Measurements from ENCODE around the gene DENND1A. TPM values are rescaled to one million over a fixed set of nuclear protein-coding genes. Genes with fewer than 3 reads are reported as not detected.

DENND1A gene
- total RNA-seq, 1 experiment from 2014 or later: 19.7 TPM

DNA sequence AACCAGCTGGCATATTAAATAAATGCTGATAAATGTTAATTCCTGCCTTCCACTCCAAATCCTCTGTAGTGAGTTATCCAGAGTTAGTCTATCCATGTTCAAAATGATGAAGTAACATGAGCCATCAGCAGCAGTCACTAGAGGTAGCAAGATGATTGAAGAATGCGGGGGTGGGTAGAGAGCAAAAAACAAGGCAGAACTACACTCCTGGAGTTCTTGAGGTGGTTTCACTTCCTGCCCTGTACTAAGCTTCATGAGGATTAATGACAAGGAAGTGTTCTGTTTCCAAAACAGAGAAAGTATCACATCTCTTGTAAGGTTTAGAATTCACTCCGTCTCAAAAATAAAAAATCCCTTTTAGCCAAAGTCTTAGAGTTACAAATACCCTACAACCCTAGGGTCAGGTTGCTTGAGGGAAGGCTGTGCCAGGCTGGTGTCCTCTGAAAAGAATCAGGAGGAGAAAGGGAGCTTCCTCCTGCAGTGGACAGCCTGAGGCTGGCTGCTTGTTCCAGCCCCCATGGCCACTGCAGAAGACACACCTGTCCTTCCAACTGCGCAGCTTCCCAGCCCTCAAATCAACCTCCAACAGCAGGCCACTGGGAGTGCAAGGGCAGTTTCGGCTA, 180.2 kb downstream of the DENND1A start:
- TF ChIP-seq, protein P1, sequence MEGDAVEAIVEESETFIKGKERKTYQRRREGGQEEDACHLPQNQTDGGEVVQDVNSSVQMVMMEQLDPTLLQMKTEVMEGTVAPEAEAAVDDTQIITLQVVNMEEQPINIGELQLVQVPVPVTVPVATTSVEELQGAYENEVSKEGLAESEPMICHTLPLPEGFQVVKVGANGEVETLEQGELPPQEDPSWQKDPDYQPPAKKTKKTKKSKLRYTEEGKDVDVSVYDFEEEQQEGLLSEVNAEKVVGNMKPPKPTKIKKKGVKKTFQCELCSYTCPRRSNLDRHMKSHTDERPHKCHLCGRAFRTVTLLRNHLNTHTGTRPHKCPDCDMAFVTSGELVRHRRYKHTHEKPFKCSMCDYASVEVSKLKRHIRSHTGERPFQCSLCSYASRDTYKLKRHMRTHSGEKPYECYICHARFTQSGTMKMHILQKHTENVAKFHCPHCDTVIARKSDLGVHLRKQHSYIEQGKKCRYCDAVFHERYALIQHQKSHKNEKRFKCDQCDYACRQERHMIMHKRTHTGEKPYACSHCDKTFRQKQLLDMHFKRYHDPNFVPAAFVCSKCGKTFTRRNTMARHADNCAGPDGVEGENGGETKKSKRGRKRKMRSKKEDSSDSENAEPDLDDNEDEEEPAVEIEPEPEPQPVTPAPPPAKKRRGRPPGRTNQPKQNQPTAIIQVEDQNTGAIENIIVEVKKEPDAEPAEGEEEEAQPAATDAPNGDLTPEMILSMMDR (IDR thresholded peaks at IDR 0.05): no peak
- TF ChIP-seq POLR2AphosphoS5 (IDR thresholded peaks at IDR 0.05; ENCODE audit: low read depth, low read length) (no peak), REST (IDR thresholded peaks at IDR 0.05; ENCODE audit: insufficient read depth in 1 of 2, low read depth in 2 of 2, low read length in 1 of 2) (no peak), TCF7L2 (IDR thresholded peaks at IDR 0.05; ENCODE audit: low read depth, low read length) (no peak), SIN3A (IDR thresholded peaks at IDR 0.05; ENCODE audit: borderline replicate concordance, insufficient read depth, low read depth, low read length) (no peak)
- H3K9me3 ChIP-seq (ENCODE audit: control insufficient read depth, insufficient read depth, low read depth, low read length): no peaks in the 10 kb centered on the region
- DNase-seq (ENCODE audit: low read depth, low spot score): no peak
- in situ Hi-C loops (cut with HindIII; ENCODE audit: low pct_unique_long_range_greater_than_20kb, low sequenced_read_pairs) (no loop called here), intact Hi-C loops (cut with micrococcal nuclease; ENCODE audit: unreplicated experiment) (no loop called here)
- ChIA-PET POLR2A (no interaction called here), CTCF (no interaction called here)
- no TSS peak for BruUV-seq (replicated peaks)
- no peak overlapping the region for H3K4me3 ChIP-seq (ENCODE audit: low read depth in 2 of 2, low read length in 2 of 2)
- no peak for ATAC-seq
- no peaks in the 10 kb centered on the region; the same call in 1 of the 2 replicates for H3K36me3 ChIP-seq (ENCODE audit: control insufficient read depth, insufficient read depth, low read length)
- no peaks in the 10 kb centered on the region for H3K27me3 ChIP-seq (ENCODE audit: control insufficient read depth, insufficient read depth, low read length)
- H3K4me1 ChIP-seq (ENCODE audit: control insufficient read depth, insufficient read depth, low read length): no peaks in the 10 kb centered on the region
- H3K27ac ChIP-seq (ENCODE audit: low read length): no peak overlapping the region

GRCh38 chr9:123746765-123747164, 183.2 kb downstream of the DENND1A start:
- Histone ChIP-seq H3K27me3 (ENCODE audit: control insufficient read depth, insufficient read depth, low read length) (no peaks in the 10 kb centered on the region), H3K36me3 (ENCODE audit: control insufficient read depth, insufficient read depth, low read length) (no peaks in the 10 kb centered on the region; the same call in 1 of the 2 replicates), H3K27ac (ENCODE audit: low read length) (no peak overlapping the region), H3K4me1 (ENCODE audit: control insufficient read depth, insufficient read depth, low read length) (no peaks in the 10 kb centered on the region), H3K9me3 (ENCODE audit: control insufficient read depth, insufficient read depth, low read depth, low read length) (no peaks in the 10 kb centered on the region), H3K4me3 (ENCODE audit: low read depth in 2 of 2, low read length in 2 of 2) (no peak overlapping the region)
- TF ChIP-seq REST (IDR thresholded peaks at IDR 0.05; ENCODE audit: insufficient read depth in 1 of 2, low read depth in 2 of 2, low read length in 1 of 2) (no peak), POLR2AphosphoS5 (IDR thresholded peaks at IDR 0.05; ENCODE audit: low read depth, low read length) (no peak), SIN3A (IDR thresholded peaks at IDR 0.05; ENCODE audit: borderline replicate concordance, insufficient read depth, low read depth, low read length) (no peak), TCF7L2 (IDR thresholded peaks at IDR 0.05; ENCODE audit: low read depth, low read length) (no peak)
- TF ChIP-seq, protein P1 (IDR thresholded peaks at IDR 0.05): no peak
- in situ Hi-C loops (cut with HindIII; ENCODE audit: low pct_unique_long_range_greater_than_20kb, low sequenced_read_pairs): no loop called here
- no peak for DNase-seq (ENCODE audit: low read depth, low spot score)
- no TSS peak for BruUV-seq (replicated peaks)
- POLR2A ChIA-PET: no interaction called here
- CTCF ChIA-PET: no interaction called here
- intact Hi-C loops (cut with micrococcal nuclease; ENCODE audit: unreplicated experiment): no loop called here
- ATAC-seq: no peak
